GM18858 (cell line): ENCODE measurements around the gene LMAN1.

Experiments used
- ATAC-seq: cut with Tn5 transposase; IDR thresholded peaks from one replicate; pipeline ENCODE4 v1.9.1; 2021; ENCODE audit not compliant: unreplicated experiment

The LMAN1 gene

DNA sequence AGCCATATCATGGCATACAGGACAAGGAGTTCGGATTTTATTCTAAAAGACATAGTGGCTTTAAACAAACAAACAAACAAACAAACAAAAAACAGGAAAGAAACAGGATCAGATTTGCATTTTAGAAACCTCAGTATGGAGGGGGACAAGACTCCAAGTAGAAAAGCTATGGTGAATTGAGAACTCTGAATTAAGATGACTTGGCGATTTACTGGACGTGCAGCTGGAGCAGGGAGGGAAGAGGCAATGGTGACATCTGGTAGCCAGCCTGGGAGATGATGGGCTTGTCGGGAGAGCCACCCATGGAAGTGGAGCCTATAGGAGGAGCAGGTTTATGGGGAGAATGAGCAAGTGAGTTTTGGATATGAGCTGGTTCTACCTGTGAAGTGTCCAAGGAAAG lies 53.8 kb downstream of the LMAN1 start:
- ATAC-seq = no peak

DNA sequence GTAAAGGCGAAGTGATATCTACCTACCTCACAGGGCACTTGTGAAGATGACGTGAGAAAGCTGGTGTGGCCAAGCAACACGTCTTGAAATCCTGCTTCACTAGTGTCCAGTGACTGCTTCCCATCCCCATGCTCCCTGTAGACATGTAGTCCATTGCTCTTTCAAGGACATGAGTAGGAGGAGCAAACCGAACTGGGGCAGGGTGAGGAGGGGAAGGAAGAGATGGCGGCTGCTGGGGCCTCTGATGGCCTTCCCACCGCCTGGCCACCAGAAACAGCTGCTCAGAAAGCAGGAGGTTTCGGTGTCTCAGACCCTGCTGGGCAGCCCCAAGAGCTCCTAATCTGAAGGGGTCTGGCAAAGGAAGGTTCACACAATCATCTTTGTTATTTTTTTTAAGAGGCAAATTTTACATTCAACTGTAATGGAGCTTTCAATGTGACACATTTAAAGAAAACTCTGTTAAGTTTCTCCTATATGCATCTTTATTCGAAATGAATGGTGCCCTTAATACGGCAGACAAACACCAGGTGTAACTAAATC lies 55.3 kb downstream of the LMAN1 start:
- no peak for ATAC-seq

DNA sequence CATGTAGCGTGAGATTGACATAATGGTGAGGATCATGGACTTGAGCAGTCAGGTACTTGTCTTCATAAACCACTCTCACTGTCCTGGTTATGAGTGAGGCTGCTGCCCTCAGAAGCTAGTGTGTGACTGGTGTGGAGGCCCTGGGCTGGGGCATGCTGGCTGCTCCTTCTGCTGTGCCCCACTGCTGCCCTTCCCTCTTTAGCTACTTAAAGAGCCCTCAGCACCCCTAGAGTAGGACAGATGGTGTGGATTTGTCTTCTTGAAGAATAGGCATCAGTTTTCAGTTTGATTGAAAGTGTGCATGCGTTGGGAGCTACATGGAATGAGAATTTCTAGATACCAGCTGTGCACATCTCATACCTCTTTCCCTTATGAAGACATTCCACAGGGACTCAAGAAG lies 56.1 kb downstream of the LMAN1 start:
- no peak for ATAC-seq

DNA sequence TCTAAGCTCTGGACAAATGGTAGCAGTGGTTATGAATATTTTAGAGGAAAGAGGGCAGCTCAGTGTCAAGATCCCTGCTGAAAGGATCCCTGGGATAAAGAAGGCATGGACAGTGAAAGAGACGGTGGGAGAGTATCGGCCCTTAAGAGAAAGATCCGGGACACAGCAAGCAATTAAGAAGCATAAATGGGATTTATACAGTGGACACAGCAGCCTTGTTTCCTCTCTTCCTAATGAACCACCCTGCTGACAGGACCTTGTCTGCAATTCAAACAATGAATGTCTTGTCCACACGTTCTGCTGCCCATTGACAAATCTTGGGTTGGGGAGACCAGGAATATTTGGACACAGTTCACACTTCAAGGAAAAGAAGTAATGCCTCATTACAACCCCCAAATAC lies 57.1 kb downstream of the LMAN1 start:
- ATAC-seq = no peak

DNA sequence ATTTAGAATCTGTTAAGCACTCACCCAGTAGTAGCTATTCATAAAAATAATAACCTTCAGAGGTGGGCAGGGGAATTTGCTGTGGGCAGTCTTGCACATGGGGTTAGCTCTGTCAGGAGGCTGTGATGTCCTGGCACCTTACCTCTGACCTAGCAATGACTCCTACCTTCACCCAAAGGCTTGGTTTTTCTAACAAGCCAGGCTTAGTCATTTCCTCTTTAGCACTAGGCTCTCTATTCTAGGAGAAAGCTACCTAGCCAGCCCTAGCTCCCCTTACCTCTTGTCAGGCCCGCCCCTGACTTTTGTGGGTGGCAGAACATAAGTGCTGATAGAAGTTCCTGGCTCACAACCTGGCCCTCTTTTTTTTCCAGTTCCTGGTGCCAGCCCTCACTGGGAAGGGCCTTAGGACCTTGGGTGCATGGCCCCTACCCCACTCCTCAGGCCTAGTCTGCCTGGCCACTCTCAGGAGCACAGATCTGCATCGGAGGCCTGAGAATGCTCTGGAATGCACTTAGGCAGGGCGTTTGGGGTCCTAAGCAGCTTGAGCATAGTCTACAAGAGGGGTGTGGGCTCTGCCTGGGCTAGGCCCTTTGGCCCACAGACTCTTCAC lies 58.3 kb downstream of the LMAN1 start:
- ATAC-seq = no peak

DNA sequence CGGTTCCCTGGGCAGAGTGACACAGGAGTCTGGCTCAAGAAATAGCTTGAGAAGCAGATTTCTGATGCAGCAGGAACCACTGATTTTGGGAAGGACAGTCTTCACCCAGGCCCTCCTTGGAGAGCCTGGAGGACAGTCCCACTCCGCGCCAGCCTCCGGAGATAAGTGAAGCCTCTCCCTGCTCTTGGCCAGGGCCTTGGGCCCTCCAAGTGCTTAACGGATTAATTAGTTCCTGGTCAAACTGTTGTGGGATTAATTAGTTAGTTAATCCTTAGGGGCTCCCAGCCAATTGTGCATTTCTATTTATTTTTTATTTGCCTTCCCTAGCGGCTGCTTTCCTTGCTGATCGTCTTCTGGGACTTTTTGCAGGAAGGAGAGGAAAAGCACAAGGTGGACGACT lies 60.2 kb downstream of the LMAN1 start:
- no peak for ATAC-seq

DNA sequence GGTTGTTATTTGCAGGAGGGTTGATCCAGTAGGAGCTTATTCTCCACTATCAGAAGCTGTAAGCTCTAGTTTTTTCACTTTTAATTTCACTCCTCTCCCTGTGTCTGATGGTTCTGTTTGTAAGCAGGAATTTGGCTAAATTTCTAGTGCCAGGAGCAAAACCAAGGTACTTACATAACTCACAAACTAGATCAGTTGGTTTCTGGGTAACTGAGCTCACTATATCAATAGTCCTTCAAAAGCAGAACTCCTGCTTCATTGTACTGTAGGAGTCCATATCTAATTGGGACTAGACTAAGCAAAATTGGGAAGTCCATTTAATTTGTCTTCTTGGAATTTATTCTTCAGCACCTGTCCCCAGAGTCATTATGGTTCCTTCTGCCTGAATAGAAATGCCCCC lies 65.7 kb downstream of the LMAN1 start:
- no peak for ATAC-seq

DNA sequence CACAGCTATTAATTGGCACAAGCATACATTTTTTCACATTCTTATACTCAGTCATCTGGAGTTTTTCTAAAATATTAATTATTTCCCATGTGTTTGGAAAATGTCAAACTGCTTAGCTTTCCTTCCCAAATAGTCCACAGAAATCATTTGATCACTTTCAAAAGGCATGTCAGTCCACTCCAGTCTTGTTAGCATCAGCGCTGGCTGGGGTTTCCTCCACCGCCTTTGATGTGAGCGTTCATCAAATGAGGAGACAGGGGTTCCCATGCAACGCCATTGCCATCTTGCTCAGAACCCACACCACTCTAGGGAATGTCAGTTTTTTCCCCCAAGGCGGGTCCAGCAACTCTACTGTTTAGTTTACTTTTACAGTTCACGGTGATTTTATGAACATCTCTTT lies 72.7 kb downstream of the LMAN1 start:
- no peak for ATAC-seq

DNA sequence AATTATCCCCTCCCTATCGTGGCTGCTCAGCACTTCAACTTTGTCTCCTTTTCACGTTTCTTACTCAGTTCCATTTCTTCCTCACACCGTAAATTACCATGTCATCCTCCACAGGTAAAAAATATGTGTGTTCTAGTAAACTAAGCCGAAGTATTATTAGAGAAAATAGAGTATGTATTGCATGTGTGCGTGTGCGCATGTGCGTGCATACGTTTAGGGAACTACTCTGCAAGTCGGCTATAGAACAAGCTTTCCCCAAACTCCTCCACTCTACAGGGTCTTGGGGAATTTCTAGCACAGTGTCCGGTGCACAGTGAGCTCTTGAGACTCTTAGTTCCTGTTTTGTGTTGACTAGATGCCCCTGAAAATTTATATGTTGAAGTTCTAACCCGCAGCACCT lies 76.7 kb downstream of the LMAN1 start:
- ATAC-seq = no peak

DNA sequence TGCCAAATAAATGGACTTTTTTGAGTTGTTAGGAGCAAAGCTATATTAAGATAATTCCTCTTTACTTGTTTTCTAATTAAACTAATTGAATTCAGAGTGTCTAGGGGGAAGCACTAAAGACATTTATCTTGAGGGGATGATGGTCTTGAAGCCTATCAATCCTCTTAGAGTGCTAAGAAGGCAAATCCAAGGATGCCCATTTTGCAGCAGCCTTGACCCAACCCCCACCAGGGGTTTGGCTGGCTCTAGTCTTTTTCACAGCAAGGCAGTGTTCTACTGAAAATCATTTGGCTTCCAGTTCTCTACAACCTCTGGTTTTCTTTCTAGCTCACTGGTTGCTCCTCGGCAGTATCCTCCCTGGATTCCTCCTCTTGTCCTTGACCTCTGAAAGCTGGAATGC lies 79.3 kb downstream of the LMAN1 start:
- no peak for ATAC-seq

DNA sequence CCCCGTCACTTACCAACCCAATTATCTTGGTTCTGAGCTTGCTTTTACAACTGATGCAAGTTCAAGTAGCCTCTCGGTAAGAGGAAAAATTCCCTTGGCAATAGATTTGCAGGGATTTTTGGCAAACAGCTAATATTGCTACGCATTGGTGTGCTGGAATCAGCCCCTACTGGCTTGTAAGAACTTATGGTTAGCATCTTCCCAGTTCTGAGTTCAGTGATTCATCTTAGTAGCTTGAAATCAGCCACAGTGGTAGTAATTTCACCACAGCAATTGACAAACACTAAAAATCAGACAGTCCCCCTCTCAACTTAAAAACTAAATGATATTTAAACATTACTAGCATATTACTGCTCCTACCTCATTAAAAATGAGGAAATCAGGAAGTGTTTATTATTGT lies 79.9 kb downstream of the LMAN1 start:
- no peak for ATAC-seq

DNA sequence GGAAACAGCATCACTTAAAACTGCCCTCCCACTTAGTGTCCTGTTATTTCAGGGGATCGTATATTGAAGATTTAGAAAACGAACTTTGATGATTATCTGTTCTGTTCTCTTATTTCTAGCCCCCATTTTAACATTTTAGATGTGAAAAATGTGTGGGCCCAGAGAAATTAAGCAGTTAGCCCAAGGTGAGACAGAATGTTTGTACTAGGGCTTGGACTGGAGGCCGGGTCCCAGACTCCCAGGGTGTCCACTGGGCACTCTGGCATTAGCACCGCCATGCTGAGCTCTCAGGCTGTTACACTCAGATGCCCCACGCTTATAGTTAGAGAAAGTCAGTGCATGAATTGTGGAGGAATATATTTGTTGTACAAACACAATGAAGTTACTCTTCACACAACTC lies 80.3 kb downstream of the LMAN1 start:
- ATAC-seq = no peak
